ENCODE results near the gene LRP1B. TPM values are rescaled to one million over a fixed set of nuclear protein-coding genes. Genes with fewer than 3 reads are reported as not detected.

Gene LRP1B
- total RNA-seq, 1 experiment from 2014 or later, result 0.52 TPM

DNA sequence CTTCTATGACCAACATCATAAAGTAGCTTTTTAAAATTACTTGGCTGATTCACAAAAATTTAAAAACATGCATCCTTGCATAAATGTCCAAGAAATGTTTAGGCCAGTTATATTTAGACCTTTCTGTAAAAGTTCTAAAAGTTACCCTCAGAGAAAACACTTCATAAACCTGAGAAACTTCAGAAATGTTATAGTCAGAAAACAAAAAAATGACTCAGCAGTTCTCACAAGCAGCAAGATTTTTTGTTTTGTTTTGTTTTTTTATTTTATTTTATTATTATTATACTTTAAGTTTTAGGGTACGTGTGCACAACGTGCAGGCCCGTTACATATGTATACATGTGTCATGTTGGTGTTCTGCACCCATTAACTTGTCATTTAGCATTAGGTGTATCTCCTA lies 648.1 kb downstream of the LRP1B start:
- Mint-ChIP-seq H3K4me3 (no peak overlapping the region), H3K27me3 (ENCODE audit: low read depth) (no peaks in the 10 kb centered on the region), H3K36me3 (no peaks in the 10 kb centered on the region), H3K27ac (no peak overlapping the region), H3K9me3 (no peaks in the 10 kb centered on the region), H3K4me1 (peaks cover 15% of the 10 kb centered on the region)
- ChIA-PET POLR2A (no interaction called here), CTCF (interaction anchor here (1.2 kb wide), 1 partner anchor 658 kb away, joined by 3 read pairs; no protein-coding TSS in a partner anchor)
- DNase-seq (ENCODE audit: low spot score), result no peak
- ATAC-seq, result no peak
- no peak for TF ChIP-seq ZNF138 (CRISPR knock-in tag; conservative IDR thresholded peaks at IDR 0.05)
- TF ChIP-seq, protein P1, sequence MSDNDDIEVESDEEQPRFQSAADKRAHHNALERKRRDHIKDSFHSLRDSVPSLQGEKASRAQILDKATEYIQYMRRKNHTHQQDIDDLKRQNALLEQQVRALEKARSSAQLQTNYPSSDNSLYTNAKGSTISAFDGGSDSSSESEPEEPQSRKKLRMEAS (CRISPR knock-in tag; IDR thresholded peaks at IDR 0.05), result no peak
- TF ChIP-seq HMGA2 (CRISPR knock-in tag; IDR thresholded peaks at IDR 0.05), result no peak
- TF ChIP-seq, protein P2, sequence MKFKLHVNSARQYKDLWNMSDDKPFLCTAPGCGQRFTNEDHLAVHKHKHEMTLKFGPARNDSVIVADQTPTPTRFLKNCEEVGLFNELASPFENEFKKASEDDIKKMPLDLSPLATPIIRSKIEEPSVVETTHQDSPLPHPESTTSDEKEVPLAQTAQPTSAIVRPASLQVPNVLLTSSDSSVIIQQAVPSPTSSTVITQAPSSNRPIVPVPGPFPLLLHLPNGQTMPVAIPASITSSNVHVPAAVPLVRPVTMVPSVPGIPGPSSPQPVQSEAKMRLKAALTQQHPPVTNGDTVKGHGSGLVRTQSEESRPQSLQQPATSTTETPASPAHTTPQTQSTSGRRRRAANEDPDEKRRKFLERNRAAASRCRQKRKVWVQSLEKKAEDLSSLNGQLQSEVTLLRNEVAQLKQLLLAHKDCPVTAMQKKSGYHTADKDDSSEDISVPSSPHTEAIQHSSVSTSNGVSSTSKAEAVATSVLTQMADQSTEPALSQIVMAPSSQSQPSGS (CRISPR knock-in tag; IDR thresholded peaks at IDR 0.05; ENCODE audit: borderline replicate concordance, low read depth), result no peak
- no peak for TF ChIP-seq NFATC4 (CRISPR knock-in tag; IDR thresholded peaks at IDR 0.05)
- TF ChIP-seq, protein P3, sequence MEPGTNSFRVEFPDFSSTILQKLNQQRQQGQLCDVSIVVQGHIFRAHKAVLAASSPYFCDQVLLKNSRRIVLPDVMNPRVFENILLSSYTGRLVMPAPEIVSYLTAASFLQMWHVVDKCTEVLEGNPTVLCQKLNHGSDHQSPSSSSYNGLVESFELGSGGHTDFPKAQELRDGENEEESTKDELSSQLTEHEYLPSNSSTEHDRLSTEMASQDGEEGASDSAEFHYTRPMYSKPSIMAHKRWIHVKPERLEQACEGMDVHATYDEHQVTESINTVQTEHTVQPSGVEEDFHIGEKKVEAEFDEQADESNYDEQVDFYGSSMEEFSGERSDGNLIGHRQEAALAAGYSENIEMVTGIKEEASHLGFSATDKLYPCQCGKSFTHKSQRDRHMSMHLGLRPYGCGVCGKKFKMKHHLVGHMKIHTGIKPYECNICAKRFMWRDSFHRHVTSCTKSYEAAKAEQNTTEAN (CRISPR knock-in tag; IDR thresholded peaks at IDR 0.05), result no peak
- TF ChIP-seq TEAD4 (CRISPR knock-in tag; IDR thresholded peaks at IDR 0.05), result no peak
- no peak for TF ChIP-seq ZNF416 (CRISPR knock-in tag; IDR thresholded peaks at IDR 0.05)
- TF ChIP-seq SMAD4 (CRISPR knock-in tag; IDR thresholded peaks at IDR 0.05), result no peak
- no peak for TF ChIP-seq NR3C1 (CRISPR knock-in tag; conservative IDR thresholded peaks at IDR 0.05; ENCODE audit: low read depth)
- no peak for TF ChIP-seq MYBL2 (CRISPR knock-in tag; IDR thresholded peaks at IDR 0.05)
- no peak for TF ChIP-seq OVOL2 (CRISPR knock-in tag; IDR thresholded peaks at IDR 0.05; ENCODE audit: borderline replicate concordance)
- no peak for TF ChIP-seq SMAD3 (CRISPR knock-in tag; IDR thresholded peaks at IDR 0.05; ENCODE audit: borderline replicate concordance)
- TF ChIP-seq, protein P4, sequence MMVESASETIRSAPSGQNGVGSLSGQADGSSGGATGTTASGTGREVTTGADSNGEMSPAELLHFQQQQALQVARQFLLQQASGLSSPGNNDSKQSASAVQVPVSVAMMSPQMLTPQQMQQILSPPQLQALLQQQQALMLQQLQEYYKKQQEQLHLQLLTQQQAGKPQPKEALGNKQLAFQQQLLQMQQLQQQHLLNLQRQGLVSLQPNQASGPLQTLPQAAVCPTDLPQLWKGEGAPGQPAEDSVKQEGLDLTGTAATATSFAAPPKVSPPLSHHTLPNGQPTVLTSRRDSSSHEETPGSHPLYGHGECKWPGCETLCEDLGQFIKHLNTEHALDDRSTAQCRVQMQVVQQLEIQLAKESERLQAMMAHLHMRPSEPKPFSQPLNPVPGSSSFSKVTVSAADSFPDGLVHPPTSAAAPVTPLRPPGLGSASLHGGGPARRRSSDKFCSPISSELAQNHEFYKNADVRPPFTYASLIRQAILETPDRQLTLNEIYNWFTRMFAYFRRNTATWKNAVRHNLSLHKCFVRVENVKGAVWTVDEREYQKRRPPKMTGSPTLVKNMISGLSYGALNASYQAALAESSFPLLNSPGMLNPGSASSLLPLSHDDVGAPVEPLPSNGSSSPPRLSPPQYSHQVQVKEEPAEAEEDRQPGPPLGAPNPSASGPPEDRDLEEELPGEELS (CRISPR knock-in tag; IDR thresholded peaks at IDR 0.05), result no peak
- no peak for TF ChIP-seq RORB (CRISPR knock-in tag; IDR thresholded peaks at IDR 0.05)
- TF ChIP-seq ZNF671 (CRISPR knock-in tag; IDR thresholded peaks at IDR 0.05), result no peak
- no peak for TF ChIP-seq GTF2I (CRISPR knock-in tag; conservative IDR thresholded peaks at IDR 0.05)

DNA sequence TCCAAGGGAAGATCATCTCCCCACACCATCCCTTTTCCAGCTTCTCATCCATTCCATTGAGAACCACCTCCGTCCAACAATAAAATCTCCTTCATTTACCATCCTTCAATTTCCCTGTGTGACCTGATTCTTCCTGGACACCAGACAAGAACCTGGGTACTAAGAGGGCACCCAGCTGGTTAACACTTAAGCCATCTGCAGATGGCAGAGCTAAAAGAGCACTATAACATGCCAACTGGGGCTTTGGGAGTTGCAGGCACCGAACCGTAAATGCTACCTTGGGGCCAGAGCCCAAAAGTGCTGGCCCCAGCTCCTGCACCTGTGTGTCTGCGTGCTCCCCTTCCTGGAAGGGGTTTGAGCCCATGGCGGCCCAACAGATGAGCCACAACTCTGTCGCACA lies 655.0 kb downstream of the LRP1B start:
- no peak overlapping the region for H3K27ac Mint-ChIP-seq
- peaks cover 17% of the 10 kb centered on the region for H3K4me1 Mint-ChIP-seq
- no peak for DNase-seq (ENCODE audit: low spot score)
- H3K4me3 Mint-ChIP-seq, result no peak overlapping the region
- H3K27me3 Mint-ChIP-seq (ENCODE audit: low read depth), result no peaks in the 10 kb centered on the region
- CTCF ChIA-PET, result no interaction called here
- POLR2A ChIA-PET, result no interaction called here
- H3K36me3 Mint-ChIP-seq, result no peaks in the 10 kb centered on the region
- H3K9me3 Mint-ChIP-seq, result no peaks in the 10 kb centered on the region
- no peak for ATAC-seq
- TF ChIP-seq ELF4 (CRISPR knock-in tag; IDR thresholded peaks at IDR 0.05; ENCODE audit: low read depth) (no peak), ZNF121 (CRISPR knock-in tag; IDR thresholded peaks at IDR 0.05) (no peak), NFE2L1 (CRISPR knock-in tag; IDR thresholded peaks at IDR 0.05) (no peak), ZBTB21 (CRISPR knock-in tag; IDR thresholded peaks at IDR 0.05; ENCODE audit: borderline replicate concordance) (no peak), ZNF263 (CRISPR knock-in tag; IDR thresholded peaks at IDR 0.05; ENCODE audit: low read depth) (no peak), MXD4 (CRISPR knock-in tag; IDR thresholded peaks at IDR 0.05; ENCODE audit: borderline replicate concordance) (no peak)
- TF ChIP-seq, protein P5, sequence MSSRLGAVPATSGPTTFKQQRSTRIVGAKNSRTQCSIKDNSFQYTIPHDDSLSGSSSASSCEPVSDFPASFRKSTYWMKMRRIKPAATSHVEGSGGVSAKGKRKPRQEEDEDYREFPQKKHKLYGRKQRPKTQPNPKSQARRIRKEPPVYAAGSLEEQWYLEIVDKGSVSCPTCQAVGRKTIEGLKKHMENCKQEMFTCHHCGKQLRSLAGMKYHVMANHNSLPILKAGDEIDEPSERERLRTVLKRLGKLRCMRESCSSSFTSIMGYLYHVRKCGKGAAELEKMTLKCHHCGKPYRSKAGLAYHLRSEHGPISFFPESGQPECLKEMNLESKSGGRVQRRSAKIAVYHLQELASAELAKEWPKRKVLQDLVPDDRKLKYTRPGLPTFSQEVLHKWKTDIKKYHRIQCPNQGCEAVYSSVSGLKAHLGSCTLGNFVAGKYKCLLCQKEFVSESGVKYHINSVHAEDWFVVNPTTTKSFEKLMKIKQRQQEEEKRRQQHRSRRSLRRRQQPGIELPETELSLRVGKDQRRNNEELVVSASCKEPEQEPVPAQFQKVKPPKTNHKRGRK (CRISPR knock-in tag; IDR thresholded peaks at IDR 0.05; ENCODE audit: borderline replicate concordance), result no peak
- TF ChIP-seq, protein P6, sequence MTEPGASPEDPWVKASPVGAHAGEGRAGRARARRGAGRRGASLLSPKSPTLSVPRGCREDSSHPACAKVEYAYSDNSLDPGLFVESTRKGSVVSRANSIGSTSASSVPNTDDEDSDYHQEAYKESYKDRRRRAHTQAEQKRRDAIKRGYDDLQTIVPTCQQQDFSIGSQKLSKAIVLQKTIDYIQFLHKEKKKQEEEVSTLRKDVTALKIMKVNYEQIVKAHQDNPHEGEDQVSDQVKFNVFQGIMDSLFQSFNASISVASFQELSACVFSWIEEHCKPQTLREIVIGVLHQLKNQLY (CRISPR knock-in tag; IDR thresholded peaks at IDR 0.05), result no peak
- TF ChIP-seq, protein P7, sequence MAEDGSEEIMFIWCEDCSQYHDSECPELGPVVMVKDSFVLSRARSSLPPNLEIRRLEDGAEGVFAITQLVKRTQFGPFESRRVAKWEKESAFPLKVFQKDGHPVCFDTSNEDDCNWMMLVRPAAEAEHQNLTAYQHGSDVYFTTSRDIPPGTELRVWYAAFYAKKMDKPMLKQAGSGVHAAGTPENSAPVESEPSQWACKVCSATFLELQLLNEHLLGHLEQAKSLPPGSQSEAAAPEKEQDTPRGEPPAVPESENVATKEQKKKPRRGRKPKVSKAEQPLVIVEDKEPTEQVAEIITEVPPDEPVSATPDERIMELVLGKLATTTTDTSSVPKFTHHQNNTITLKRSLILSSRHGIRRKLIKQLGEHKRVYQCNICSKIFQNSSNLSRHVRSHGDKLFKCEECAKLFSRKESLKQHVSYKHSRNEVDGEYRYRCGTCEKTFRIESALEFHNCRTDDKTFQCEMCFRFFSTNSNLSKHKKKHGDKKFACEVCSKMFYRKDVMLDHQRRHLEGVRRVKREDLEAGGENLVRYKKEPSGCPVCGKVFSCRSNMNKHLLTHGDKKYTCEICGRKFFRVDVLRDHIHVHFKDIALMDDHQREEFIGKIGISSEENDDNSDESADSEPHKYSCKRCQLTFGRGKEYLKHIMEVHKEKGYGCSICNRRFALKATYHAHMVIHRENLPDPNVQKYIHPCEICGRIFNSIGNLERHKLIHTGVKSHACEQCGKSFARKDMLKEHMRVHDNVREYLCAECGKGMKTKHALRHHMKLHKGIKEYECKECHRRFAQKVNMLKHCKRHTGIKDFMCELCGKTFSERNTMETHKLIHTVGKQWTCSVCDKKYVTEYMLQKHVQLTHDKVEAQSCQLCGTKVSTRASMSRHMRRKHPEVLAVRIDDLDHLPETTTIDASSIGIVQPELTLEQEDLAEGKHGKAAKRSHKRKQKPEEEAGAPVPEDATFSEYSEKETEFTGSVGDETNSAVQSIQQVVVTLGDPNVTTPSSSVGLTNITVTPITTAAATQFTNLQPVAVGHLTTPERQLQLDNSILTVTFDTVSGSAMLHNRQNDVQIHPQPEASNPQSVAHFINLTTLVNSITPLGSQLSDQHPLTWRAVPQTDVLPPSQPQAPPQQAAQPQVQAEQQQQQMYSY (CRISPR knock-in tag; IDR thresholded peaks at IDR 0.05), result no peak

Measured in WTC11 (cell line).